Measurements from ENCODE around the gene SP100.

DNA sequence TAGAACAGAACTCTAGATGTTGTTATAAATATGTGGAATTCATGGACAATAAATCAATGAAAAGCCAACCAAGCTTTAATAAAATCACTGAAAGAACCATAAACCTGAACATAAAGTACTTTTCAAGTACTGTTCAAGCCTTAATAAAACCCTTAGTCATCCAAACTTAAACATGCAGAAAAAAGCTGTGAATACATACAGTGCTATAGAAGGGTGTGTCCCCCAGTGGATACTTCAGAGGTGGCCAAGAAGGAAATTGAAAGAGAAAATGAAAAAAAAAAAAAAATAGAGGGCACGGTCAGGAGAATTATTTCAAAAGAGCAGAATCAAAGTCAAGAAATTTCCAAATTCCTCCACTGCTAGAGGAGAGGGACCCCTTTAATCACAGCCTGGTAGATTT lies 141.1 kb downstream of the SP100 start:
- TF ChIP-seq ZFP82 (CRISPR knock-in tag; IDR thresholded peaks at IDR 0.05; ENCODE audit: borderline replicate concordance) = no peak
- no peak for TF ChIP-seq ZNF205 (CRISPR knock-in tag; IDR thresholded peaks at IDR 0.05)
- TF ChIP-seq MEF2D (CRISPR knock-in tag; IDR thresholded peaks at IDR 0.05) = no peak
- TF ChIP-seq ZNF691 (CRISPR knock-in tag; IDR thresholded peaks at IDR 0.05; ENCODE audit: borderline replicate concordance, low read depth) = no peak
- TF ChIP-seq ZNF20 (CRISPR knock-in tag; IDR thresholded peaks at IDR 0.05) = no peak
- no peak for TF ChIP-seq TBX3 (IDR thresholded peaks at IDR 0.05; ENCODE audit: borderline replicate concordance)
- no peak for TF ChIP-seq ZNF260 (CRISPR knock-in tag; IDR thresholded peaks at IDR 0.05; ENCODE audit: borderline replicate concordance, low read depth)
- TF ChIP-seq TIGD3 (CRISPR knock-in tag; IDR thresholded peaks at IDR 0.05; ENCODE audit: borderline replicate concordance) = no peak
- no peak for TF ChIP-seq SKI (IDR thresholded peaks at IDR 0.05; ENCODE audit: partially characterized antibody)
- no peak for TF ChIP-seq ZBTB34 (CRISPR knock-in tag; IDR thresholded peaks at IDR 0.05)

Data from HepG2 (cell line).